GM08714 (cell line): Measurements from ENCODE around the gene ATN1.

Experiments
- H3K4me3 ChIP-seq: fragments of 200-500 bp; sonication (Bioruptor generic); 2 replicates; pipeline ENCODE4 v1.5.1; 2014; ENCODE audit warnings: mild to moderate bottlenecking, low read length, inconsistent platforms
- ZNF274 ChIP-seq: IDR thresholded peaks from 2 replicates; pipeline ENCODE4 v1.6.1; 2012; ENCODE audit warnings: mild to moderate bottlenecking, low read depth, low read length

The ATN1 gene

GRCh38 chr12:6929466-6930452, 2.0 kb downstream of the ATN1 start:
- peak overlapping the region; percentile 82; the same call in 1 of the 2 replicates for H3K4me3 ChIP-seq
- TF ChIP-seq ZNF274: no peak

- H3K4me3 ChIP-seq: no peak overlapping the region
- no peak for TF ChIP-seq ZNF274
These were observed 5.0 kb downstream of the ATN1 start for GRCh38 chr12:6932766-6933165.

GRCh38 chr12:6934110-6934509, 6.4 kb downstream of the ATN1 start:
- H3K4me3 ChIP-seq: no peak overlapping the region
- no peak for TF ChIP-seq ZNF274

- TF ChIP-seq ZNF274: no peak
- no peak overlapping the region for H3K4me3 ChIP-seq
These were observed 7.8 kb downstream of the ATN1 start for GRCh38 chr12:6935371-6936193.

- TF ChIP-seq ZNF274: no peak
- peak overlapping the region; percentile 72; the same call in 1 of the 2 replicates for H3K4me3 ChIP-seq
These were observed 8.5 kb downstream of the ATN1 start for GRCh38 chr12:6936194-6936635.

GRCh38 chr12:6936636-6937480, 9.1 kb downstream of the ATN1 start:
- peak overlapping the region; percentile 72 for H3K4me3 ChIP-seq
- TF ChIP-seq ZNF274: no peak

GRCh38 chr12:6937481-6938352, 10.0 kb downstream of the ATN1 start:
- H3K4me3 ChIP-seq: peak overlapping the region; percentile 72
- no peak for TF ChIP-seq ZNF274

- peak overlapping the region; percentile 17; the same call in 1 of the 2 replicates for H3K4me3 ChIP-seq
- TF ChIP-seq ZNF274: no peak
These were observed 10.8 kb downstream of the ATN1 start for GRCh38 chr12:6938353-6939190.

GRCh38 chr12:6939191-6939540, 11.4 kb downstream of the ATN1 start:
- H3K4me3 ChIP-seq: no peak overlapping the region
- no peak for TF ChIP-seq ZNF274

- no peak for TF ChIP-seq ZNF274
- H3K4me3 ChIP-seq: no peak overlapping the region
These were observed 13.5 kb downstream of the ATN1 start for GRCh38 chr12:6941267-6941666.

- H3K4me3 ChIP-seq: no peak overlapping the region
- no peak for TF ChIP-seq ZNF274
These were observed 14.0 kb downstream of the ATN1 start for GRCh38 chr12:6941782-6942181.

GRCh38 chr12:6942331-6942665, 14.5 kb downstream of the ATN1 start:
- TF ChIP-seq ZNF274: no peak

More at GRCh38 chr12:6942331-6942665, 14.5 kb downstream of the ATN1 start:
- no peak overlapping the region for H3K4me3 ChIP-seq
